IgD-negative memory B cell (primary cell): ENCODE results near the gene MAP2K2. TPM values are rescaled to one million over a fixed set of nuclear protein-coding genes. Genes with fewer than 3 reads are reported as not detected.

Experiments
- H3K27ac Mint-ChIP-seq, 3 donors: one replicate each; pipeline ENCODE4 v1.8.0; 2020 to 2022; ENCODE audit warnings: mild to moderate bottlenecking in 3 of 3, mixed read lengths in 3 of 3, moderate library complexity in 1 of 3
- H3K27me3 Mint-ChIP-seq: one replicate; pipeline ENCODE4 v1.8.0; 2021; ENCODE audit warnings: mixed read lengths
- H3K36me3 Mint-ChIP-seq: one replicate; pipeline ENCODE4 v1.8.0; 2020; ENCODE audit warnings: mild to moderate bottlenecking, mixed read lengths
- H3K4me1 Mint-ChIP-seq, 3 donors: one replicate each; pipeline ENCODE4 v1.8.0; 2020 to 2022; ENCODE audit warnings: mixed read lengths in 3 of 3, mild to moderate bottlenecking in 1 of 3
- H3K4me3 Mint-ChIP-seq, 4 donors: one replicate each; pipeline ENCODE4 v1.8.0; 2020 to 2022; ENCODE audit warnings: mild to moderate bottlenecking in 4 of 4, mixed read lengths in 4 of 4, moderate library complexity in 3 of 4
- H3K9me3 Mint-ChIP-seq, 3 donors: one replicate each; pipeline ENCODE4 v1.8.0; 2020 to 2021; ENCODE audit warnings: mixed read lengths in 3 of 3, mild to moderate bottlenecking in 1 of 3
- polyA plus RNA-seq: library from polyadenylated mRNA; unstranded; fragments of 300-500 nt; fragmentation: Illumina TruSeq; gene quantifications from one replicate; pipeline ENCODE4 v1.2.3, GENCODE V29; 2021

The MAP2K2 gene
- polyA plus RNA-seq, 1 donor from 2014 or later, result 69.1 TPM

GRCh38 chr19:4045597-4046361, 78.1 kb downstream of the MAP2K2 start:
- Mint-ChIP-seq H3K9me3 (no peaks in the 10 kb centered on the region), H3K4me1 (peaks cover 5 to 9% (median 9%) of the 10 kb centered on the region in 3 donors), H3K27ac (peak overlapping the region in 2 of 3 donors; percentile 10 to 25)

GRCh38 chr19:4044990-4045465, 78.9 kb downstream of the MAP2K2 start:
- Mint-ChIP-seq H3K36me3 (no peaks in the 10 kb centered on the region), H3K4me3 (no peak overlapping the region), H3K4me1 (peaks cover 0 to 9% (median 6%) of the 10 kb centered on the region in 3 donors), H3K27me3 (no peaks in the 10 kb centered on the region), H3K27ac (no peak overlapping the region), H3K9me3 (no peaks in the 10 kb centered on the region)

More at GRCh38 chr19:4045597-4046361, 78.1 kb downstream of the MAP2K2 start:
- no peaks in the 10 kb centered on the region for H3K36me3 Mint-ChIP-seq
- no peak overlapping the region for H3K4me3 Mint-ChIP-seq
- no peaks in the 10 kb centered on the region for H3K27me3 Mint-ChIP-seq

GRCh38 chr19:4043966-4044715, 79.8 kb downstream of the MAP2K2 start:
- H3K9me3 Mint-ChIP-seq, result no peaks in the 10 kb centered on the region
- H3K36me3 Mint-ChIP-seq, result no peaks in the 10 kb centered on the region
- H3K4me3 Mint-ChIP-seq, result no peak overlapping the region
- H3K27me3 Mint-ChIP-seq, result no peaks in the 10 kb centered on the region
- peaks cover 0 to 6% (median 3%) of the 10 kb centered on the region in 3 donors for H3K4me1 Mint-ChIP-seq
- no peak overlapping the region for H3K27ac Mint-ChIP-seq

GRCh38 chr19:4043401-4043800, 80.5 kb downstream of the MAP2K2 start:
- Mint-ChIP-seq H3K27ac (no peak overlapping the region), H3K27me3 (no peaks in the 10 kb centered on the region), H3K9me3 (no peaks in the 10 kb centered on the region), H3K4me3 (no peak overlapping the region), H3K4me1 (peaks cover 0 to 6% (median 3%) of the 10 kb centered on the region in 3 donors), H3K36me3 (no peaks in the 10 kb centered on the region)

- H3K4me1 Mint-ChIP-seq, result peaks cover 0 to 6% (median 3%) of the 10 kb centered on the region in 3 donors
- H3K36me3 Mint-ChIP-seq, result no peaks in the 10 kb centered on the region
- H3K9me3 Mint-ChIP-seq, result no peaks in the 10 kb centered on the region
- no peak overlapping the region for H3K27ac Mint-ChIP-seq
- no peak overlapping the region for H3K4me3 Mint-ChIP-seq
- H3K27me3 Mint-ChIP-seq, result no peaks in the 10 kb centered on the region
Measured at GRCh38 chr19:4042731-4043082, 81.2 kb downstream of the MAP2K2 start.

- Mint-ChIP-seq H3K4me1 (peaks cover 0 to 6% (median 3%) of the 10 kb centered on the region in 3 donors), H3K36me3 (no peaks in the 10 kb centered on the region), H3K27ac (no peak overlapping the region), H3K27me3 (no peaks in the 10 kb centered on the region), H3K4me3 (no peak overlapping the region), H3K9me3 (no peaks in the 10 kb centered on the region)
Measured at GRCh38 chr19:4042064-4042730, 81.7 kb downstream of the MAP2K2 start.

Other genes starting within 250 kb of the MAP2K2 start
- not detected for gene ATCAY, start 243.4 kb downstream of the MAP2K2 start, polyA plus RNA-seq
- gene NMRK2, start 191.1 kb downstream of the MAP2K2 start, polyA plus RNA-seq, result not detected
- 34.7 TPM for gene DAPK3, start 153.0 kb downstream of the MAP2K2 start, polyA plus RNA-seq
- 1,056 TPM for gene EEF2, start 138.7 kb downstream of the MAP2K2 start, polyA plus RNA-seq
- gene PIAS4, start 116.4 kb downstream of the MAP2K2 start, polyA plus RNA-seq, result 8.9 TPM
- gene ZBTB7A, start 57.2 kb downstream of the MAP2K2 start, polyA plus RNA-seq, result 75.7 TPM
- gene CREB3L3, start 29.5 kb upstream of the MAP2K2 start, polyA plus RNA-seq, result not detected
- 4.8 TPM for gene SIRT6, start 58.4 kb upstream of the MAP2K2 start, polyA plus RNA-seq
- not detected for gene ANKRD24, start 58.6 kb upstream of the MAP2K2 start, polyA plus RNA-seq
- 24.2 TPM for gene EBI3, start 105.4 kb upstream of the MAP2K2 start, polyA plus RNA-seq
- 45.6 TPM for gene YJU2, start 123.0 kb upstream of the MAP2K2 start, polyA plus RNA-seq
- gene SHD, start 155.1 kb upstream of the MAP2K2 start, polyA plus RNA-seq, result not detected
- 1.9 TPM for gene TMIGD2, start 178.3 kb upstream of the MAP2K2 start, polyA plus RNA-seq
- 0.58 TPM for gene FSD1, start 180.5 kb upstream of the MAP2K2 start, polyA plus RNA-seq
- not detected for gene STAP2, start 214.7 kb upstream of the MAP2K2 start, polyA plus RNA-seq
- gene MPND, start 219.4 kb upstream of the MAP2K2 start, polyA plus RNA-seq, result 9.7 TPM